Activated CD4-positive, CD25-positive, alpha-beta regulatory T cell treated with anti-CD3 and anti-CD28 coated beads, Interleukin-2, amount 50 U/mL, for 16 hours (primary cell): ENCODE data around the gene HELZ2.

Experiments
- DNase-seq: peaks from one replicate; pipeline ENCODE4 v3.0.0-alpha.2; 2020; ENCODE audit warnings: low read depth, low spot score

Gene HELZ2

DNA sequence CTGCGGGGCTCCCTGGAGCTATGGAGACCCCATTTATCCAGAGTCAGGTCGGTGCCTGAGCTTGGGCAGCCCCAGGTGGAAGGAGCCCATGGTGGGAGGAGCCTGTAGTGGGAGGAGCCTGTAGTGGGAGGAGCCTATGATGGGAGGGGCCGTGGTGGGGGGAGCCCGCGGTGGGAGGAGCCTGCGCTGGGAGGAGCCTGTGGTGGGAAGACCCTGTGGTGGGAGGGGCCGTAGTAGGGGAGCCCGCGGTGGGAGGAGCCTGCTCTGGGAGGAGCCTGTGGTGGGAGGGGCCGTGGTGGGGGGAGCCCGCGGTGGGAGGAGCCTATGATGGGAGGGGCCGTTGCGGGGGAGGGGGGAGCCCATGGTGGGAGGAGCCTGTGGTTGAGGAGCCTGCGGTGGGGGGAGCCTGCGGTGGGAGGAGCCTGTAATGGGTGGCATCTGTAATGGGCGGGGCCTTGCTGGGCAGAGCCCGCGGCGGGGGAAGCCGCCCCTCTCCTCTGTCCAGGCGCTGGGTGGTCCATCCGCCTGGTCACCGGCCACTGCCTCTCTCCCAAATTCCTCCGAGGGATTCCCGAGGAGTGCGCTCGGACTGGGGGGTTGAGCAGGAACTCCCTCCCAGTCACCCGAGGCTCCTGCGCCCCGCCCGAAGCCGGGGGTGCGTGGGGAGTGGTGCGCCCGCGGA, 20.6 kb downstream of the HELZ2 start:
- DNase-seq = peak; percentile 82

DNA sequence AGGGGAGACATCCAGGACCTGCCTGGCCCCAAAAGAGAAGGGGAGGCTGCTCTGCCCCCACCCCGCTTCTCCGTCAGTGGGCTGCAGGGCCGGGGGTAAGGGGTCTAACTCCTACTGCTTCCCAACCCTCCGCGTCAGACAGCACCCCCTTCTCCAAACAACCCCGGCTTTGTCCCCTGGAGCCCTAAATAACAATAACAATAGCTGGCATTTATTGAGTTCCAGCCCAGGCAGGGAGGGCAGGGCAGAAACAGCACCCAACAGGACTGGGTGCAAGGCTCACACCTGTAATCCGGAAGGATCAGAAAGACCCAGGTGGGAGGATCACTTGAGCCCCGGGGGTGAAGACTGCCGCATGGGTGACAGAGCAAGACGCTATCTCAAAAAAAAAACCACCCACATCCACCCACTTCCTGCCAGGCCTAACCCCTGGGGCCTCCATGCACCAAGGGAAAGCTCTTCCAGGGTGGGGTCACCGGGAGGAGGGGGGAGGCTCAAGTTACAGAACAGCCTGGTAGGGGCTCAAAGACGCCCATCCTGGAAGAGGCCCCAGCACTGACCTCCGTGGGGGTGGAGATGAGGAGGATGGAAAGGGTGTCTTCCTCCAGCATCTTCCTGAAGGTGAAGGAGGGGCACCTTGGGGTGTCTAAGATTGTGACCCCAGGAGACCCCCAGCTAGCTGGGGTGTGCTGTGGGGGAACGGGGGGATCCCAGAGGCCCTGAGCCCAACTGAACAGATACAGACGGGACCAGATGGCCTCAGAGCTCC, 21.4 kb downstream of the HELZ2 start:
- DNase-seq = peak; percentile 31

DNA sequence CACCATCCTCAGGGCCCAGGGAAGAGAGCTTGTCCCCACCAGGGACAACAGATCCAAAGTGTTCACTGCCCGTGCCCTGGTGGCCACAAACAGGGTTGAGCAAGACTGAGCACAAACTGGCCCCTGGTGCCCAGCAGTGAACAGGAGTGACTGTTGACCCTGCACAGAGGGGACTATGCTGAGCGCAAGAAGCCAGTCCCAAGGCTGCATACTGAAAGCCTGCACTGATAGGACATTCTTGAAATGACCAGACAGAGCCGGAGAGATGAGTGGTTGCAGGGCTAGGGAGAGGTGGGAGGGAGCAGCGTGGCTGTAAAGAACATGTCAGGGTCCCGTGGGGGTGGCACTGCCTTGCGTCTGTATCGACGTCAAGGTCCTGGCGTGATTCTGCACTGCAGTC, 23.0 kb downstream of the HELZ2 start:
- DNase-seq = no peak

DNA sequence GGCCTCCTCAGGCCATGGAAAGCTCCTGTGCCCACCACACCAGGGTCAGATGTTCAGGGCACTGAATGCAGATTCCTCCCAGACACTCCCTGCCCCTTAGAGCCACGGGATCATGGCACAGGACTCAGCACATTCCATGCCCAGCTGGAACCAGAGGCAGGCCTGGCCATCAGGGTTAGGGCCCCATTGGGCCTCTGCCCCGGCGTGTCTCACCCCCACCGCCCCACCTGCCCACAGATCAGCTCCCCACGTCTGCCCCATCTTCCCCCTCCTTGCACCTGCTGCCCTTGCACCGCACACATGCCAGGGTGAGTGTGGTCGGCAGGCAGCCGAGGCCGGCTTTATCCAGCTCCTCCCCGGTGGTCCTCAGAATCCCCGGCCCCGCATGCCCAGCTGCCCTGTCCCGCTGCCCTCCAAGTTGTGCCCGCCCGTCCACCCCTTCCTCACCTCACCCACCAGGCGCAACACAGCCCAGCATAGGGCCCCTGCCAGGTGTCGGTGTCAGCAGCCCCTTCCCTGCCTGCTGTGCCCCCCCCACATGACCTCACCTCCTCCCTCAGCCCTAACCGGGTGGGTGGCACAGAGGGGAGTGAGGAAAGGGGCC, 24.3 kb downstream of the HELZ2 start:
- no peak for DNase-seq

DNA sequence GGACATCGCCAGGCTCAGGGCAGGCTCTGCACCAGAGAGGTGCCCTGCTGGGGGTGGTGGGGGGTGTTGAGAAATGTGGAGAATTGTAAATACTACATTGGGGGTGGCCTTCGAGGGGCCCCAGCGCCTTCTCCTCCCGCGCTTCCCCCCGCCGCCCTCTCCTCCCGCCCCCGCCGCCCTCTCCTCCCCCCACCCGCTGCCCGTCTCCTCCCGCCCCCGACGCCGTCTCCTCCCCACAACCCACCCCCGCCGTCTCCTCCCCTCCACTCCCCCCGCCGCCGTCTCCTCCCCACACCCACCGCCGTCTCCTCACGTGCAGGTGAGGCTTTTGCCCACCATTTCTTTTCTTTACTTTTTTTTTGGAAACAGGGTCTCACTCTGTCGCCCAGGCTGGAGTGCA, 25.0 kb downstream of the HELZ2 start:
- no peak for DNase-seq

DNA sequence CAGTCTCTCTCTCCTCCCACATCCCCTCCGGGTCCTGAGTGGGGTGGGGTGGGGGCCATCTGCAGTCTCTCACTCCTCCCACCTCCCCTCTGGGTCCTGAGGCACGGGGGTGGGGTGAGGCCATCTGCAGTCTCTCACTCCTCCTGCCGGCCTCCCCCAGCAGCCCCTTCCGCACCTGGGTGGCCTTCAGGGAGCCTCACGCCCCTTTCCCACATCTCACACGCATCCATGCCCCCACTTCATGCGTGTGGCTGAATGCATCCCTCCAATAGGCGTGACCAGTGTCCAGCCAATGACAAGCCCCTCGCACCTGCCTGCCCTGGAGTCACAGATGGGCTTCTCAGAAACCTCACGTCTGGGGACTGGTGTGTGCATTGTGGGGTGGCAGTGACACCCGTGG, 25.5 kb downstream of the HELZ2 start:
- no peak for DNase-seq

DNA sequence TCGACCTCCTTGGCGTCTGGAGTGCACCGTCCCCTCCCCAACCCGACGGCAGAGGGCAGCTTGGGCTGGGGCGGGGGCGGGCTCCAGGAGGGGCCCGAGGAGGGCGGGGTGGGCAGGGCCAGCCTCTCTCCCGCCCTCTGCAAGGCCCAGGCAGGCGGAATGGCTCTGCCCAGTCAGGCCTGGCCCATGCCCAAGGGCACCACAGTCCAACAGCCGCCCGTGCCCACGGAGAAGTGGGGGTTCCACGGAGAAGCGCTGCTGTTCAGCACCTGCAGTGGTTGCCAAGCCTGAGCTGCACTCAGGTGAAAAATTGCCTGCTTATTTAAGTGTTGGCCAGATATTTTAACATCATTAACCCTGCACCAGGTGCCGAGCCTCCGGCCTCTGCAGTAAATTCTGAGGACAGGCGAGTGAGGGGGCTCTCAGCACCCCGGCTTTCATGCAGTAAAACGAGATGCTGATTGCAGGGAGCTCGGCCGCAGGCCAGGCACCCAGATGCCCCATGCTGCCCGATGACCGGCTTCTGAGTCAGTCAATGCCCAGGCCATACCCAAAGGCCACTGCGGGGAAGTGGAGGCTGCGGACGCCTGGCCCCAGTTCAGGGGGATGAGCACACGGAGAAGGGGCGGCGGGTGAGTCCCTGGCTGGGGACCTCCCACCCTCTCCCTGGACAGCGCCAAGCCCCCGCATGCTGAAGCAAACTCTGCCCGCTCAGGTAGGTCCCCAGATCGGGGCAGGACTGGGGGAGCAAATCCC, 26.1 kb downstream of the HELZ2 start, which contains the start of gene SRMS:
SRMS (minus strand) TSS at position 25 of the 756 bp plus-strand sequence. CDS start 286 bp downstream, outside the sequence.
- no peak for DNase-seq

DNA sequence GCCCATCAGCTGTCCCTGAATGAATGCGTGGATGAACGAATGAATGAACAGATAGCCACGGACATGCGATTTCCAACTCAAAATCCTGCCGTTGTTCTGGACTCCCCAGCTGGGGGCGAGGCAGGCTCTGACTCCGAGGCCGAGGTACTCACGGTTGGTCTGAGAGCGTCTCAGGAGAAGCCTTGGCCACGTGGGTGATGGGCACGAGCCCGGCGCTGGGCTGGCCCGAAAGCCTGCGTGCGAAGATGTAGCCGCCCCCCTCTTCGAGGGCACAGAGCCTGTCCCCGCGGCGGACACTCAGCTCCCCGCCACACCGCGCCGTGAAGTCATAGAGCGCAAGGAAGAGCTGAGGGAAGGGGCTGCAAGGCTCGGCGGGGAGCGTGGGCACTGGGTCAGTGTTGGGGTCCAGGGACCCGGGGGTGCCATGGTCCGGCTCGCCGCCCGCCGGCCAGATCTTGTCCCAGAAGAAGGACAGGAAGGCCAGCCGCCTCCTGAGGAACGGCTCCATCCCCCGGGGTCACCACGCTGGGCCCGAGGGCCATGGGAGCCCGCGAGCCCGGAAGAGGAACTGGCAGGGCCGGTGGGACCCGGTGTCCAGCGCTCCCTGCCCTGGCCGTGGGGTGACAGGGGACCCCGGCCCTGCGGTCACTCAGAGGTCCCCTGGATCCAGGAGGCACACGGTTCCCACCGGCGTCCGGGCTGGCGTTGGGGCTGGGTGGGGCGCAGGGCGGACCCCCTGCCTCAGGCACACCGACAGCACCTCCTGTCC, 26.9 kb downstream of the HELZ2 start:
- DNase-seq = no peak

DNA sequence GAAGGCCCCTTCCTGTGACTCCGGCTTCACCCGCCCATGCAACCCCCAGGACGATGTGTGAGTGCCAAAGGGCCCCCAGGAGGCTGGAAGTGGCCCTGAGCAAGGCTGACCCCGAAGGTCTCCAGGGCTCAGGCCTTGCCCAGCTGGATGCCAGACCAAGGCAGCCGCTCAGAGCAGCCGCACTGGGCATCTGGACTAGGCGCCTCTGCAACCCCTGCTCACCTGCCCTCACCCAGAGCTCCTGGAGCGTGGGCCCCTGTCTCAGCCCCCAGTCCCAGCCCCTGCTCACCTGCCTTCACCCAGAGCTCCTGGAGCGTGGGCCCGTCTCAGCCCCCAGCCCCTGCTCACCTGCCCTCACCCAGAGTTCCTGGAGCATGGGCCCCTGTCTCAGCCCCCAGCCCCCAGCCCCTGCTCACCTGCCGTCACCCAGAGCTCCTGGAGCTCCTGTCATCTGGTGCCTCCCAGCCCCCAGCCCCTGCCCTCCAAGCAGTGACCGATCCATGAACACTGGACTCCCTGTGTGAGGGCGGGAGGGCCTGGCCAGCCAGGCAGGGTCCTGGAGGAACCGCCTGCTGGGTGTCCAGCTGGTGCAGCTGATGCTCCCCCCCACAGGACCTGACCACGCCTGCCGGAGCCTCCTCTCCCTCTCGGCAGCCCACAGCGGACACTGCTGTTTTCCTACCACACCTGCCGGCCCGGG, 27.6 kb downstream of the HELZ2 start:
- DNase-seq = no peak

DNA sequence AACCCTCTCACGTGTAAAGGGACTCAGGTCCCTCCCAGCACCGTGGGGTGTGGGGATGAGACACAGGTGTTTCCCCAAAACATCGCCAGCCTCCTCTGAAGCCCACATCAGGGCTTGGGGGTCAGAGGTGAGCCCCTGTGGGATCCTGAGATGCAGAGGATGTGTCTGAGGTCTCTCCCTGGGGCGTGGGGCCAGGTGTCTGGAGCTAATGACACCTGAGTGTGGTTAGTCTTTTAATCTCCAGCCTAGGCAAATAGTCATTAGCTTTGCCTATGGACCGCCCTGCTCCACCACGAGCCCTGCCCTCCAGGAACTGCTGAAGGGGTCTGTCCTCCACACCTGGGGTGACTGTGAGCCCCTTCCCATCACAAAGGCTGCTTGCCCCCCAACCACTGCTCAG, 28.2 kb downstream of the HELZ2 start:
- DNase-seq = no peak

DNA sequence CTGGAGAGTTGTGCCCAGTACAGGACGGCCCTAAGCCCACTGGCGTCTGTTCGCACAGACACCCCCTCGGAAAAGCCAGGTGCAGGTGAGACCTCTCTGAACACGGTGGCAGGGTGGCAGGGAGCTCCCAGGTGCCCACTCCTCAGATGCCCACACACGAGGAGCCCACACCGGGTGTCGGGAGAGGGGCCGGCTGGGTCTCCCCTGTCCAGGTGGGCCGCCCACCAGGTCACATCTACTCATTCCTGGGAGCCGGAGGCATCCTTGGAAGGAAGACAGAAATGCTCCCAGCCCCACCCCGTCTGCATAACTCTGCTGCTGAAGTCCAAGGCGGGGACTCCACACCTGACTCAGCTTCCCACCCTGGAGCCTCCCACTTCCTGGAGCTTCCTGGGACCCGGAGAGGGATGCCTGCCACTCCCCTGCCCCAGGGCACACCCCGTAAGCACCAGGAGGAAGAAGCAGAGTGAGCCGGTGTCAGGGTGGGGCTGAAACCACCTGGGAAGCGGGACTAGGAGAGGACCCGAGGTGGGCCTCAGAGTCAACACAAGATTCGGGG, 29.0 kb downstream of the HELZ2 start:
- DNase-seq = no peak

DNA sequence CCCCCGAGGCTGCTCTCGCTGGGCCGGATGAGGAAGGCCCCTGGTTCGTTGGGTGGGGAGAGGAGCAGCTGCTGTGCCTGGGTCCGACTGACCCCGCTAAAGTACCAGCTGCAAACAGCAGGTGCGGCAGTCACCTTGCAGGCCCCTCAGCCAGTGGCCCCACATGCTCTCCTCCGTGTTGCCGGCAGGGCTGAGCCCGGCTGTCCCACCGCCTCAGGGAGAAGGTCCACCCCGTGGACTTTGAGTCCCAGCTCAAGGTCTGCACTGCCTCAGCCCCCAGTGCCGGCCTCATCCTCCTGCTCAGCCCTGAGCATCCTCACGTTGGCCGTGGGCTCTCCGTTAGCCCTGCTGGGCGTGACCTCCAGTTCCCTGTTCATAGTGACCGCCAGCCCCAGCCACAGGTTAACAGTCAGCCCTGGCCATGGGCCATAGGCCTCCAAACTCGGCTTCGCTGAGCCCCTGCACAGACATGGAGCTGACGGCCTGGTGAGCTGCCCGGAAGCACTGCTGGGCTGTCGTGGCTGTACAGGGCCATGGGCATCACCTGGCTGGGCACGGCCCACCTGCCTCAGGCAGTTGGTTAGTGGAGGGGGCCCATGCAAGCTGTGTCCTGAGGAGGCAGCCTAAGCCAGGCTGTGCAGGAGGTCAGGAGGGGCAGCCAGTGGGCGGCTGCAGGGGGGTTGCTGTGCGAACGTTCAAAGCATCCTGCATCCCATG, 29.6 kb downstream of the HELZ2 start:
- no peak for DNase-seq

DNA sequence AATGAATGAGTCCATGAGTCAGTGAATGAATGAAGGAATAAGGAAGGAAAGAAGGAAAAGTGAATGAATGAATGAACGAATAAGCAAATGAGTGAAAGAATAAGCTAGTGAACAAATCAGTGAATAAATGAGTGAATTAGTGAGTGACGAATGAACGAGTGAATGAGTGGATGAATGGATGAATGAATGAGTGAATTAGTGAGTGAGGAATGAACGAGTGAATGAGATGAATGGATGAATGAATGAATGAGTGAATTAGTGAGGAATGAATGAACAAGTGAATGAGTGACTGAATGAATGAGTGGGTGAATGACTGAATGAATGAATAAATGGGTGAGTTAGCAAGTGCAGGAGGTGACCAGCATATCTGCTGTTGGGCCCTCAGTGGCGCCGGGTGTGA, 30.3 kb downstream of the HELZ2 start:
- no peak for DNase-seq

DNA sequence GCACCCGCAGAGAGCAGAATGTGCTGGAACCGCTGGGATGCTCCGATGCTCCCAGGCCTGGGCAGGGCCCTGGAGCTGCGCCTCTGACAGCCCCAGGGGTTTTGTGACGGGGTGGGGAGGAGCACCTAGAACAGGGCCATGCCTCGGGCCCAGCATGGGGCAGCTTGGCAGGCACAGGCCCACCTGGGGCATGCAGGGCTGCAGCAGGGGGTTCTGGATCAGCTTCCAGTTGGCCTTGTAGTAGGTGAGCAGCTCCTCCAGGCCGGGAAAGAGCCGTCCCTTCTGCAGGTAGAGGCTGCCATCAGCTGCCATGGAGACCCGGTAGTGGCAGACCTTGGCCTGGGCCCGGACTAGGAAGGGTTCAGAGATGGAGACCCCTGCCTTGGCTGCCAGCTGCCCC, 30.9 kb downstream of the HELZ2 start:
- DNase-seq = no peak

DNA sequence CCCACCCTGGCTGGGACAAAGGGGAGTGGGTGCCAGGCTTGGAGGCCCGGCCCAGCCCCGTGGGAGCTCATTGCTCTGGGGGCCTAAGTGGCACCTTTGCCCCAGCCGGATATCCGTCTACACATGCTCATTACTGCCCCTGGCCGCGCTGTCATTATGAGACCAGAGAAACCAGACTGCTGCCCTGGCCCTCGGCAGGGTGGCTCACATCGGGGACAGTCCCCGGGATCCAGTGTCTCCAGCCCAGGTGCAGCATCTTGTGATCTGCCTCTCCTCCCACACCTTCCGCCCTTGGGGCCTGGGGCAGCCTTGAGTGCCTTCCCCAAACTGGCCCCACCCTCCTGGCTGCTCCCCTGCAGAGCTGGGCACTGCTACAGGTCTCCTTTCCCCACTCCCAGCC, 31.3 kb downstream of the HELZ2 start:
- DNase-seq = no peak

DNA sequence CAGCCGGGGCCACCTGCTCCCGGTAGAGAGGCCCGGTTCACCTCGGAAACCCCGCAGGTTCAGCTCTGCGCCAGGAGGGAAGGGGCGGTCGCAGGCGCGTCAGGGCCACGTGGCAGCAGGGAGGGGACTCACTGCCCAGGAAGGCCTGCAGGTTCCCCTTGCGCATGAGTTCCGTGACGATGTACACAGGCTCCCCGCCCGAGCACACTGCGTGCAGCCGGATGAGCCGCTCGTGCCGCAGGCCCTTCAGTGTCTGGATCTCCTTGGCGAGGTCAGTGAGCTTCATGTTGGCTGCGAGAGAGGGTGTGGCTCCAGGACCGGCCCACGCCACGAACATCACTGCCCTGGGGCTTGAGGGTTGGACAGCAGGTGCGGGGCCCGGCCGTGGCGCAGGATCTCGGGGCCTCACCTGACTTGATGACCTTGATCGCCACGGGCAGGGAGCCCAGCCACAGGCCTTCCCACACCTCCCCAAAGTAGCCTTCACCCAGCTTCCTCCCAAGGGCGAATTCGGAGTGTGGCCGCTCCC, 31.9 kb downstream of the HELZ2 start:
- no peak for DNase-seq

DNA sequence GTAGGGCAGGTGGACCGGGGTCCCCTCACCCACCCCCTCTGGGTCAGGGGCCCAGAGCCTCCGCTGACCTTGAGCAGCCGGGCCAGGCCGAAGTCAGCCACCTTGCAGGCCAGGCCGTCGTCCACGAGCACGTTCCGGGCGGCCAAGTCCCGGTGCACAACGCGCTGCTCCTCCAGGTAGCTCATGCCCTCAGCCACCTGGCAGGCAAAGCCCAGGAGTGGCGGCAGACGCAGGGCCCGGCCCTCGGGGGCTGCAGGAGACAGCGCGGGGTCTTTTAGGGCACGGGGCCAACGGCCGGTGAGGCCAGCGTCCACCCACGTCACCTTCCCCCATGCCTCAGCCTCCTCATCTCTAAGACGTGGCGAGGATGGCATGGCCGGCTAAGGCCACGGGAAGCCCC, 32.7 kb downstream of the HELZ2 start:
- DNase-seq = no peak

DNA sequence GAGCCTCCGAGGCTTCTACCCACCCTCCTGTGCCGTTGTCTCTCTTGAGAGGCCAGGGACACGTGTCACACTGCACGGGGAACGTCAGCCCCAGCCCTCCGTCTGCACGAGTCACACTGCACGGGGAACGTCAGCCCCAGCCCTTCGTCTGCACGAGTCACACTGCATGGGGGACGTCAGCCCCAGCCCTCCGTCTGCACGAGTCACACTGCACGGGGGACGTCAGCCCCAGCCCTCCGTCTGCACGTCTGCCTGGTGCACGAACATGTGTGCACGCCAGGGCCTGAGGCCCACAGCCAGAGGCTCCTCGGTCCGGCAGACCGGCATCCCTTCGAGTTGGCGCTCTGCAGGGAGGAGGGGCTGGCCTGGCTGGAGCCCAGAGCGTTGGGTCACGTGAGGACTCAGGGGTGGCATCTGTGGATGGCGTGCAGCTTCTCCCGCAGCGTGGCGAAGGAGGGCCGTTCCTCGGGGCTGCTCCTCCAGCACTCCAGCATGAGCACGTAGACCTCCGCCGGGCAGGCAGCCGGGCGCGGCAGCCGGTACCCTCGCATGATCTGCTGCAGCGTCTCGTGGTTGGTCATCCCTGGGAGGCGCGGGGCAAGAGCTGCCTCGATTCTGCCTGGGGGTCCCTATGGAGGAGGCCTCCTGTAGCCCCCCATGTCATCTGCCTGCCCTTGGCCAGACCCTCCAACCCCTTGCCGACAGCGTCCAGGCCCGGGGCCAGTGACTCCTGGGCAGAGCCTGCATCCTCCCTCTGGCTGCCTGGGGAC, 33.4 kb downstream of the HELZ2 start:
- DNase-seq = no peak
